ENCODE measurements around the gene FGG. TPM values are rescaled to one million over a fixed set of nuclear protein-coding genes. Genes with fewer than 3 reads are reported as not detected.
A peak's percentile ranks its signal among the peaks of the same experiment; 100 is the strongest.

Gene FGG
- total and polyA plus RNA-seq, 2 of the 13 experiments (the other 11 are each of a cell fraction or from before 2014, with no cell fraction given), result 1,037 to 2,423 TPM

GRCh38 chr4:154590329-154591006, 22.0 kb downstream of the FGG start, which contains the start of gene FGA (continued):
- no peak for TF ChIP-seq MNT (IDR thresholded peaks at IDR 0.05)
- TF ChIP-seq MYNN (CRISPR knock-in tag; IDR thresholded peaks at IDR 0.05; ENCODE audit: low read depth), result 0 out of 2 replicates have a peak, but pooled peaks have one; percentile 29
- TF ChIP-seq ARID4A (CRISPR knock-in tag; IDR thresholded peaks at IDR 0.05; ENCODE audit: borderline replicate concordance), result peak; percentile 35; the same call in 1 of the 2 replicates
- no peak for TF ChIP-seq ZEB1 (IDR thresholded peaks at IDR 0.05; ENCODE audit: insufficient replicate concordance, low read depth)
- TF ChIP-seq ZNF44 (CRISPR knock-in tag; IDR thresholded peaks at IDR 0.05), result no peak
- TF ChIP-seq GPBP1L1 (CRISPR knock-in tag; IDR thresholded peaks at IDR 0.05), result no peak
- TF ChIP-seq ZNF232 (CRISPR knock-in tag; IDR thresholded peaks at IDR 0.05; ENCODE audit: borderline replicate concordance), result peak; percentile 78; the same call in 1 of the 2 replicates
- no peak for TF ChIP-seq HOXA7 (CRISPR knock-in tag; IDR thresholded peaks at IDR 0.05)
- TF ChIP-seq ZNF367 (CRISPR knock-in tag; IDR thresholded peaks at IDR 0.05; ENCODE audit: borderline replicate concordance), result no peak
- TF ChIP-seq ZUFSP (CRISPR knock-in tag; IDR thresholded peaks at IDR 0.05; ENCODE audit: borderline replicate concordance), result no peak
- peak; percentile 81 for TF ChIP-seq THAP11 (CRISPR knock-in tag; IDR thresholded peaks at IDR 0.05)
- 0 out of 2 replicates have a peak, but pooled peaks have one; percentile 57 for TF ChIP-seq NR0B2 (CRISPR knock-in tag; IDR thresholded peaks at IDR 0.05)
- TF ChIP-seq BATF2 (CRISPR knock-in tag; IDR thresholded peaks at IDR 0.05), result peak; percentile 42; the same call in 1 of the 2 replicates
- peak; percentile 96; the same call in 1 of the 2 replicates for TF ChIP-seq ZNF747 (CRISPR knock-in tag; IDR thresholded peaks at IDR 0.05; ENCODE audit: borderline replicate concordance)
- no peak for TF ChIP-seq KAT2B (IDR thresholded peaks at IDR 0.05; ENCODE audit: borderline replicate concordance, low read depth, low read length)
- TF ChIP-seq ZFYVE20 (CRISPR knock-in tag; IDR thresholded peaks at IDR 0.05; ENCODE audit: borderline replicate concordance, low read depth), result no peak
- peak; percentile 38; the same call in 1 of the 2 replicates for TF ChIP-seq TCF7L2 (IDR thresholded peaks at IDR 0.05; ENCODE audit: low read depth, low read length)
- no peak for TF ChIP-seq CENPT (CRISPR knock-in tag; IDR thresholded peaks at IDR 0.05; ENCODE audit: low read depth)

All from HepG2 (cell line).